ENCODE data around the gene TMEM117. TPM values are rescaled to one million over a fixed set of nuclear protein-coding genes. Genes with fewer than 3 reads are reported as not detected.

Gene TMEM117
- total RNA-seq (2014; rRNA removed; shearing (Covaris generic)): 3.6 and 3.7 TPM in 2 replicates
- 2.6 and 13.6 TPM in 2 replicates for polyA plus RNA-seq (2014; cell fraction: nucleus; rRNA removed)

- DNase-seq (ENCODE audit: extremely low read depth, low read depth): peak; percentile 18
Observed at GRCh38 chr12:43835656-43836474, at the start of gene TMEM117. TSS of gene TMEM117 (plus strand) at chr12:43836081.

GRCh38 chr12:43786899-43787693 is 48.8 kb upstream of the TMEM117 start:
- no peak for DNase-seq (ENCODE audit: extremely low read depth, low read depth)

- DNase-seq (ENCODE audit: extremely low read depth, low read depth): no peak
Observed at GRCh38 chr12:43789941-43790340, 45.9 kb upstream of the TMEM117 start.

GRCh38 chr12:43795716-43796280 is 40.1 kb upstream of the TMEM117 start:
- no peak for DNase-seq (ENCODE audit: extremely low read depth, low read depth)

- DNase-seq (ENCODE audit: extremely low read depth, low read depth): no peak
Observed at GRCh38 chr12:43797561-43798217, 38.2 kb upstream of the TMEM117 start.

GRCh38 chr12:43805149-43805859 is 30.6 kb upstream of the TMEM117 start:
- DNase-seq (ENCODE audit: extremely low read depth, low read depth): no peak

- peak; percentile 74 for DNase-seq (ENCODE audit: extremely low read depth, low read depth)
Observed at GRCh38 chr12:43805860-43806736, 29.8 kb upstream of the TMEM117 start, which contains the start of gene TWF1. TSS of gene TWF1 (minus strand) at chr12:43806317. CDS start at chr12:43806245, 72 bp downstream.

GRCh38 chr12:43806737-43807072 is 29.2 kb upstream of the TMEM117 start:
- DNase-seq (ENCODE audit: extremely low read depth, low read depth): no peak

- DNase-seq (ENCODE audit: extremely low read depth, low read depth): no peak
Observed at GRCh38 chr12:43807386-43807785, 28.5 kb upstream of the TMEM117 start.

- DNase-seq (ENCODE audit: extremely low read depth, low read depth): no peak
Observed at GRCh38 chr12:43812057-43812456, 23.8 kb upstream of the TMEM117 start.

GRCh38 chr12:43812926-43813325 is 23.0 kb upstream of the TMEM117 start:
- no peak for DNase-seq (ENCODE audit: extremely low read depth, low read depth)

GRCh38 chr12:43815416-43815815 is 20.5 kb upstream of the TMEM117 start:
- no peak for DNase-seq (ENCODE audit: extremely low read depth, low read depth)

GRCh38 chr12:43816168-43816567 is 19.7 kb upstream of the TMEM117 start:
- DNase-seq (ENCODE audit: extremely low read depth, low read depth): no peak

GRCh38 chr12:43824207-43824775 is 11.6 kb upstream of the TMEM117 start:
- DNase-seq (ENCODE audit: extremely low read depth, low read depth): no peak

- DNase-seq (ENCODE audit: extremely low read depth, low read depth): no peak
Observed at GRCh38 chr12:43826681-43827080, 9.2 kb upstream of the TMEM117 start.

GRCh38 chr12:43827093-43827492 is 8.8 kb upstream of the TMEM117 start:
- DNase-seq (ENCODE audit: extremely low read depth, low read depth): no peak

GRCh38 chr12:43832463-43833168 is 3.3 kb upstream of the TMEM117 start:
- DNase-seq (ENCODE audit: extremely low read depth, low read depth): no peak

GRCh38 chr12:43835264-43835655 is 621 bp upstream of the TMEM117 start:
- no peak for DNase-seq (ENCODE audit: extremely low read depth, low read depth)
